NCI-H82 treated with DMSO at 0.1 percent for 48 hours (cell line): ENCODE results near the gene HELZ2.

Experiments used
- DNase-seq: peaks from one replicate; lab custom pipeline; 2025; ENCODE audit not compliant: unreplicated experiment; lab: John Stamatoyannopoulos, UW

Gene HELZ2

GRCh38 chr20:63539441-63540370 lies 34.3 kb downstream of the HELZ2 start:
- no peak for DNase-seq

- no peak for DNase-seq
Measured at GRCh38 chr20:63539092-63539430, 35.0 kb downstream of the HELZ2 start.

- DNase-seq: no peak
Measured at GRCh38 chr20:63538204-63539091, 35.6 kb downstream of the HELZ2 start.

- DNase-seq: peak; percentile 27
Measured at GRCh38 chr20:63537525-63538203, 36.4 kb downstream of the HELZ2 start.

- DNase-seq: no peak
Measured at GRCh38 chr20:63536997-63537524, 37.0 kb downstream of the HELZ2 start, which contains the start of gene PTK6. TSS of gene PTK6 (minus strand) at chr20:63537376. CDS start at chr20:63537314, 62 bp downstream.

- no peak for DNase-seq
Measured at GRCh38 chr20:63536241-63536977, 37.6 kb downstream of the HELZ2 start.

- no peak for DNase-seq
Measured at GRCh38 chr20:63534831-63535651, 39.0 kb downstream of the HELZ2 start.

GRCh38 chr20:63534427-63534830 lies 39.6 kb downstream of the HELZ2 start:
- no peak for DNase-seq

GRCh38 chr20:63533871-63534393 lies 40.1 kb downstream of the HELZ2 start:
- DNase-seq: no peak

- no peak for DNase-seq
Measured at GRCh38 chr20:63533388-63533787, 40.7 kb downstream of the HELZ2 start.

- DNase-seq: no peak
Measured at GRCh38 chr20:63532449-63532971, 41.5 kb downstream of the HELZ2 start.

- no peak for DNase-seq
Measured at GRCh38 chr20:63531686-63532448, 42.2 kb downstream of the HELZ2 start.

- no peak for DNase-seq
Measured at GRCh38 chr20:63530788-63531160, 43.3 kb downstream of the HELZ2 start.

- no peak for DNase-seq
Measured at GRCh38 chr20:63529861-63530787, 43.9 kb downstream of the HELZ2 start.

GRCh38 chr20:63529180-63529860 lies 44.7 kb downstream of the HELZ2 start:
- no peak for DNase-seq

- no peak for DNase-seq
Measured at GRCh38 chr20:63527184-63527583, 46.9 kb downstream of the HELZ2 start.

- DNase-seq: no peak
Measured at GRCh38 chr20:63525971-63526370, 48.1 kb downstream of the HELZ2 start.
